GM18951 (cell line): ENCODE data around the gene COL1A1.

ENCODE experiments used
- POLR2A ChIP-seq: IDR thresholded peaks from 4 replicates; pipeline ENCODE4 v1.6.1; 2011; ENCODE audit warnings: mild to moderate bottlenecking; ENCODE audit not compliant: insufficient read length, insufficient read depth; ENCODE audit errors: extremely low read depth
- in situ Hi-C: fragments of 300-500 bp; cut with MboI; formaldehyde crosslinking; loops from one replicate; pipeline ENCODE4 v1.12.0; 2022; ENCODE audit warnings: low sequenced_read_pairs, mixed read lengths, inconsistent platforms; ENCODE audit not compliant: unreplicated experiment

The COL1A1 gene

GRCh38 chr17:50185631-50186471 lies 15.6 kb downstream of the COL1A1 start:
- in situ Hi-C loops = no loop called here

DNA sequence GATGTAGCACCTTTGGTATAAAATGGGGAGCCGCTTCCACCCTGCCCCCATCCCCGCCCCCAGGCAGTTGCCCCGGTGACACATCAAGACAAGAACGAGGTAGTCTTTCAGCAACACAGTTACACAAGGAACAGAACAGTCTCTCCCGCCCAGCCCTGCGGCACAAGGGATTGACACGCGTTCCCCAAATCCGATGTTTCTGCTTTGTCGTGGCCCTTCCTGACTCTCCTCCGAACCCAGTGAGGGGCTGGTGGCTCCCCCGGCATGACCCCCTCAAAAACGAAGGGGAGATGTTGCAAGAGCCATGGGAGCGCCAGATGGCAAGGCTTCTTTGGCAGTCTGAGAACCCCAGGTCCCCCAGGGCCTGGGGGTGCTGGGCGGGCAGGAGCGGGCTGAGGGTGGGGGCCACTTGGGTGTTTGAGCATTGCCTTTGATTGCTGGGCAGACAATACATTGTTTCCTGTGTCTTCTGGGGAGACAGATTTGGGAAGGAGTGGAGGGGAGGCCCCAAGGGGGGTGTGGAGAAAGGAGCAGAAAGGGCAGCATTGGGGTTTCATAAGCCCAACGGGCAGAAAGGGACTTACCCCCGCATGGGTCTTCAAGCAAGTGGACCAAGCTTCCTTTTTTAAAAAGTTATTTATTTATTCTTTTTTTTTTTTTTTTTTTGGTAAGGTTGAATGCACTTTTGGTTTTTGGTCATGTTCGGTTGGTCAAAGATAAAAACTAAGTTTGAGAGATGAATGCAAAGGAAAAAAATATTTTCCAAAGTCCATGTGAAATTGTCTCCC lies 16.6 kb downstream of the COL1A1 start:
- TF ChIP-seq POLR2A = no peak
- in situ Hi-C loops = no loop called here

More at GRCh38 chr17:50185631-50186471, 15.6 kb downstream of the COL1A1 start:
- TF ChIP-seq POLR2A = no peak

GRCh38 chr17:50184064-50184463 lies 17.4 kb downstream of the COL1A1 start:
- no peak for TF ChIP-seq POLR2A
- in situ Hi-C loops = no loop called here

GRCh38 chr17:50183421-50183994 lies 17.9 kb downstream of the COL1A1 start:
- no peak for TF ChIP-seq POLR2A
- in situ Hi-C loops = no loop called here

- no peak for TF ChIP-seq POLR2A
- in situ Hi-C loops = no loop called here
These were observed 18.5 kb downstream of the COL1A1 start for GRCh38 chr17:50182783-50183420.

DNA sequence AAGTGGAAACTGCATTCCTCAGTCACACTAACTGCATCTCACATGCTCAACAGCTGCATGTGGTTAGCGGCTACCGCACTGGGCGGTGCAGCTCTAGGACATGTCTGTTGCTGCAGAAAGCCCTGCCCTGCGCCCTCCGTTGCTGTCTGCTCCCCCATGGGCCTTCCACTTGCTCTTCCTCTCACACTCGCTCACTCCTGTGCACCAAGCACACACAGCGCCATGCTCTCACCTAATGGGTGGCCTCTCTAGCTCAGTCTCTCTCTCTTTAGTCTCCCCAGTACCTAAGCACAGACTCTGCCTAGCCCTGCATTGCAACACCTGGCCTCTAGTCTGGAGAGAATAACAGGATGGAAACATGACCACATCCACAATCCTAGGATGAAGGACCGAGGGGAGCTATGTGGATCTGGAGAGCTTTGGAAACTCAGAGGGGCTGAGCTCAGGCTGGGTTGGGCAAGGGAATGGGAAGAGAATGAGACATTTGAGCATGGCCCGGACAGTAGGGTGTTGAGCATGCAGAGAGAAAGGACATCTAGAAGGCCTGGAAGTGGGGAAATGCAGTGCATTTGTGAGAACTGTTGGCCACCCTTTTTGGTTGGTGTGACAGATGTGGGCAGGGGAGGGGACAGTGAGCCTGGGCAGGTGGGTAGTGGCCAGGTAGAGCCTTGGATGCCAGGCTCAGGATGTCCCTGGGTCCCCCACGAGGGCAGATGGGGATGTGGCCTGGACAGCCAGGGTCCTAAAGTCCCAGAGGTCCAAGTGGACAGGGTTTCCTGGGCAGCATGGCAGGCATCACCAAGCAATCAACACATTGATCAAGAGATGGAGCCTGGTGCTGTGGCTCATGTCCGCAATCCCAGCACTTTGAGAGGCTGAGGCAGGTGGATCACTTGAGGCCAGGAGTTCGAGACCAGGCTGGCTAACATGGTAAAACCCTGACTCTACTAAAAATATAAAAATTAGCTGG lies 19.6 kb downstream of the COL1A1 start:
- no peak for TF ChIP-seq POLR2A
- in situ Hi-C loops = no loop called here

- in situ Hi-C loops = no loop called here
- no peak for TF ChIP-seq POLR2A
These were observed 20.3 kb downstream of the COL1A1 start for GRCh38 chr17:50181144-50181543.

- no peak for TF ChIP-seq POLR2A
- in situ Hi-C loops = no loop called here
These were observed 20.8 kb downstream of the COL1A1 start for GRCh38 chr17:50180620-50181019.

DNA sequence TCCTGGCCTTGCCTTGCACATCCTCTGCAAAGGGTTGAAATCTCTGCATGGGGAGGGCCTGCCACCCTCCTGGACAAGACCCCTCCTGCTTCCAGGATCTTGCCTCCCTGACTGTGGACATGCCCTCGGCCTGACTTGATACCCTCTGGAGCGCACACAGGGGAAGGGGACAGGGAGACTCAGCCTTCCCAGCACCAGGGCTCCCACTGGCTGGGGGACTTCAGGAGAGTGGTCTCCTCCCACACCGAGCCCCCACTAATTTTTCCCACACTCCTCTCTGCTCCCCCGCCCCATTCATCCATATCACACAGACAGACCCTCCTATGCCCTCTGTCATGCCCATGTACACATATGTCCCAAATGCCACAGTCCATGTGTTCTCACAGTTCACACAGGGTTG lies 21.3 kb downstream of the COL1A1 start:
- in situ Hi-C loops = no loop called here
- no peak for TF ChIP-seq POLR2A

- TF ChIP-seq POLR2A = no peak
- in situ Hi-C loops = no loop called here
These were observed 23.2 kb downstream of the COL1A1 start for GRCh38 chr17:50177983-50178834.

GRCh38 chr17:50177476-50177875 lies 24.0 kb downstream of the COL1A1 start:
- in situ Hi-C loops = no loop called here
- no peak for TF ChIP-seq POLR2A
